Prostate gland (tissue), 2 donors: ENCODE measurements around the gene SPACA4.

Experiments
- POLR2A ChIP-seq: fragments of 450-650 bp; IDR thresholded peaks from one replicate; pipeline ENCODE4 v1.6.1; 2016; ENCODE audit warnings: antibody characterized with exemption, mild to moderate bottlenecking
- POLR2AphosphoS5 ChIP-seq: sonication (generic); formaldehyde crosslinking; IDR thresholded peaks from one replicate; pipeline ENCODE4 v1.6.1; 2017; ENCODE audit warnings: antibody characterized with exemption
- TF ChIP-seq, protein P1 (sequence below), 4 experiments: fragments of 200-600 bp in 2 of 4; fragments of 450-650 bp in 2 of 4; sonication (generic) in 2 of 4; IDR thresholded peaks; 1 replicate in 3 of 4; 2 replicates in 1 of 4; pipeline ENCODE4 v1.5.1; 2016 to 2019; ENCODE audit warnings: antibody characterized with exemption in 4 of 4, mild to moderate bottlenecking in 2 of 4, moderate library complexity in 2 of 4

DNA sequence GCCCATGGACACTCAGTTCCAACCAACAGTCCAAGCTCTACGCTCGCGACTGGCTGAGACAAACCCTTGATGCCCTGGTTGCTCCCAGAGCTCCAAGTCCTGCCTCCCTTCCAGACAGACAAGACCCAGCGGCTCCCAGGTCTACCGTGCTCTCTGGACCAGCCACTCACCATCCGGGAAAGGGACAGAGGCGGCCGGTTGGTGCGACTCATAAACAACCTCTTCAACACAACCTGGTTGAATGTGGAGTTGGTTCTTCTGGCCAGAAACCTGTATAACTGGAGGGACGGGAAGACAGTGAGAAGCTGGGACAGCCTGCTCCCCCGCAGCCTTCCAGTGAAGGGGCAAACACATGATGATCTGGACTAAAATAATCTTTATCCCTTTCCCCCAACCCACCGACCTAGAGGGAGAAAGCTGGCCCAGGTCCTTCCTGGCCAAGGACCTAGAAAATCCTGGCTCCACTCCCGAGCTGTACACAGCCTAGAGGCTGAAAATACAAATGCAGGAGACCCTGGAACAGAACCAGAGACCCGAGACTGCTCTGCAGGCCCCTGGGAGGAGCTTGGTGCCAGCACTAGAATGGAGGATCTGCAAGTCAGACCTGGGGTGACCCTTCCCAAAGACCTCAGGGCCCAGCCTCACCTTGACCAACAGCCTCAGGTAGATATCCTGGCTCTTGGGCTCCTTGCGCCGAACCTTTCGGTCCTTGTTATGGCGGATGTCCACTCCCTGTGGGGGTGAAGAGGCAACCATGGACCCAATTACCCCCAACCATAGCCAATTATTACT is 10.8 kb downstream of the SPACA4 start:
- TF ChIP-seq, protein P1, sequence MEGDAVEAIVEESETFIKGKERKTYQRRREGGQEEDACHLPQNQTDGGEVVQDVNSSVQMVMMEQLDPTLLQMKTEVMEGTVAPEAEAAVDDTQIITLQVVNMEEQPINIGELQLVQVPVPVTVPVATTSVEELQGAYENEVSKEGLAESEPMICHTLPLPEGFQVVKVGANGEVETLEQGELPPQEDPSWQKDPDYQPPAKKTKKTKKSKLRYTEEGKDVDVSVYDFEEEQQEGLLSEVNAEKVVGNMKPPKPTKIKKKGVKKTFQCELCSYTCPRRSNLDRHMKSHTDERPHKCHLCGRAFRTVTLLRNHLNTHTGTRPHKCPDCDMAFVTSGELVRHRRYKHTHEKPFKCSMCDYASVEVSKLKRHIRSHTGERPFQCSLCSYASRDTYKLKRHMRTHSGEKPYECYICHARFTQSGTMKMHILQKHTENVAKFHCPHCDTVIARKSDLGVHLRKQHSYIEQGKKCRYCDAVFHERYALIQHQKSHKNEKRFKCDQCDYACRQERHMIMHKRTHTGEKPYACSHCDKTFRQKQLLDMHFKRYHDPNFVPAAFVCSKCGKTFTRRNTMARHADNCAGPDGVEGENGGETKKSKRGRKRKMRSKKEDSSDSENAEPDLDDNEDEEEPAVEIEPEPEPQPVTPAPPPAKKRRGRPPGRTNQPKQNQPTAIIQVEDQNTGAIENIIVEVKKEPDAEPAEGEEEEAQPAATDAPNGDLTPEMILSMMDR (IDR thresholded peaks at IDR 0.05): peak in 1 of 4 experiments; percentile 14
- peak; percentile 53 for TF ChIP-seq POLR2AphosphoS5
- no peak for TF ChIP-seq POLR2A
